HepG2 (cell line): ENCODE results near the gene MAGEB17. TPM values are rescaled to one million over a fixed set of nuclear protein-coding genes. Genes with fewer than 3 reads are reported as not detected.

Source experiments
- ATAC-seq: fragments of 200-7000 bp; cut with Tn5 transposase; 3 replicates; pipeline ENCODE4 v1.9.1; 2020; ENCODE audit warnings: mild to moderate bottlenecking, moderate library complexity
- BruUV-seq: library from RNA; stranded (reverse); fragments of 400-500 nt; replicated peaks from 2 replicates; lab custom pipeline; 2021; lab: Mats Ljungman, UMichigan
- CTCF ChIA-PET: fragments of 300-600 bp; formaldehyde crosslinking; extraction: SDS; loops from one replicate; lab custom pipeline; 2021; ENCODE audit warnings: low total read pairs, inconsistent platforms, low intra/inter-chr PET ratio; lab: Yijun Ruan, JAX
- POLR2A ChIA-PET: fragments of 350-600 bp; sonication (Branson Sonifier 250); formaldehyde crosslinking; loops from one replicate; lab custom pipeline; 2020; ENCODE audit warnings: antibody characterized with exemption, inconsistent platforms; lab: Yijun Ruan, JAX
- DNase-seq: peaks from one replicate; pipeline ENCODE4 v3.0.0-alpha.2; 2015; ENCODE audit warnings: low spot score
- FAIRE-seq: peaks from 3 replicates; lab custom pipeline; 2011; peaks lifted over from hg19 to GRCh38; lab: Jason Lieb, UNC
- H2AFZ ChIP-seq: one replicate; pipeline ENCODE4 v1.6.1; 2011; ENCODE audit warnings: low read length, inconsistent platforms
- H3K27ac ChIP-seq: fragments of 300-600 bp; 3 replicates; pipeline ENCODE4 v1.8.0; 2011; ENCODE audit warnings: mixed run types, mild to moderate bottlenecking, mixed read lengths, low read length, inconsistent platforms; ENCODE audit not compliant: insufficient read depth; ENCODE audit errors: extremely low read length
- H3K27me3 ChIP-seq, 2 experiments: fragments of 200-600 bp in 1 of 2; 2 replicates in 1 of 2; 3 replicates in 1 of 2; pipeline versions ENCODE4 v1.6.0 to v1.8.0; 2011; ENCODE audit warnings: low read length in 2 of 2, mild to moderate bottlenecking in 2 of 2, moderate library complexity in 2 of 2, inconsistent platforms in 1 of 2; ENCODE audit not compliant: insufficient read depth in 2 of 2, control insufficient read depth in 1 of 2
- H3K36me3 ChIP-seq, 2 experiments: fragments of 200-600 bp in 1 of 2; replicated peaks in 1 of 2; 2 replicates in 1 of 2; 3 replicates in 1 of 2; pipeline versions ENCODE4 v1.5.1 to v1.8.0; 2011; ENCODE audit warnings: low read length in 2 of 2, inconsistent platforms in 1 of 2; ENCODE audit not compliant: insufficient read depth in 2 of 2, control insufficient read depth in 1 of 2
- H3K4me1 ChIP-seq: 2 replicates; pipeline ENCODE4 v1.5.1; 2012; ENCODE audit warnings: low read length, inconsistent platforms; ENCODE audit not compliant: insufficient read depth
- H3K4me2 ChIP-seq: 2 replicates; pipeline ENCODE4 v1.6.0; 2011; ENCODE audit warnings: low read depth, low read length, inconsistent platforms
- H3K4me3 ChIP-seq, 3 experiments: fragments of 200-600 bp in 1 of 3; sonication (generic), shearing (Covaris generic) in 1 of 3; replicated peaks in 1 of 3; 2 replicates each; pipeline ENCODE4 v1.5.1; 2011 to 2016; ENCODE audit warnings: low read length in 3 of 3, inconsistent platforms in 2 of 3, low read depth in 2 of 3, mild to moderate bottlenecking in 2 of 3, control low read depth in 1 of 3, mixed read lengths in 1 of 3; ENCODE audit not compliant: insufficient read depth in 1 of 3
- H3K79me2 ChIP-seq: one replicate; pipeline ENCODE4 v1.6.1; 2011; ENCODE audit warnings: low read length, inconsistent platforms; ENCODE audit not compliant: insufficient read depth
- H3K9ac ChIP-seq: 2 replicates; pipeline ENCODE4 v1.6.0; 2011; ENCODE audit warnings: mild to moderate bottlenecking, low read depth, low read length, inconsistent platforms; ENCODE audit not compliant: insufficient read depth
- H3K9me3 ChIP-seq: 2 replicates; pipeline ENCODE4 v1.5.1; 2012; ENCODE audit warnings: mild to moderate bottlenecking, low read length
- H4K20me1 ChIP-seq: 2 replicates; pipeline ENCODE4 v1.6.0; 2011; ENCODE audit warnings: inconsistent platforms, mild to moderate bottlenecking, low read length, moderate library complexity; ENCODE audit not compliant: insufficient read depth
- ATAD3A ChIP-seq: sonication (generic); formaldehyde crosslinking; IDR thresholded peaks from 2 replicates; pipeline ENCODE4 v1.4.0; 2020; ENCODE audit warnings: missing genetic modification reagents
- ATF4 ChIP-seq, 2 experiments: fragments of 450-650 bp in 1 of 2; sonication (generic) in 1 of 2; formaldehyde crosslinking; IDR thresholded peaks; 2 replicates each; pipeline versions ENCODE4 v1.5.0 to v1.8.0; 2020 to 2022; ENCODE audit warnings: mild to moderate bottlenecking in 1 of 2, missing genetic modification reagents in 1 of 2
- EEA1 ChIP-seq: sonication (generic); formaldehyde crosslinking; IDR thresholded peaks from 2 replicates; pipeline ENCODE4 v1.5.1; 2020; ENCODE audit warnings: mild to moderate bottlenecking, missing genetic modification reagents, borderline replicate concordance
- GPBP1L1 ChIP-seq: sonication (generic); formaldehyde crosslinking; IDR thresholded peaks from 2 replicates; pipeline ENCODE4 v1.5.0; 2020; ENCODE audit warnings: mild to moderate bottlenecking, missing genetic modification reagents
- HDAC1 ChIP-seq: sonication (generic); formaldehyde crosslinking; IDR thresholded peaks from 2 replicates; pipeline ENCODE4 v1.5.1; 2020; ENCODE audit warnings: mild to moderate bottlenecking, missing genetic modification reagents
- HIVEP1 ChIP-seq: sonication (generic); formaldehyde crosslinking; IDR thresholded peaks from 2 replicates; pipeline ENCODE4 v1.4.0; 2020; ENCODE audit warnings: mild to moderate bottlenecking, missing genetic modification reagents
- MTF2 ChIP-seq: sonication (generic); formaldehyde crosslinking; IDR thresholded peaks from 2 replicates; pipeline ENCODE4 v1.5.0; 2020; ENCODE audit warnings: missing genetic modification reagents, borderline replicate concordance
- MYPOP ChIP-seq: sonication (generic); formaldehyde crosslinking; IDR thresholded peaks from 2 replicates; pipeline ENCODE4 v1.8.1; 2023; ENCODE audit warnings: mild to moderate bottlenecking, moderate library complexity, missing genetic modification reagents
- NR2F6 ChIP-seq, 2 experiments: IDR thresholded peaks; 2 replicates each; pipeline ENCODE4 v1.6.1; 2016; ENCODE audit warnings: antibody characterized with exemption in 1 of 2, mild to moderate bottlenecking in 1 of 2
- PAX8 ChIP-seq: sonication (generic); formaldehyde crosslinking; IDR thresholded peaks from 2 replicates; pipeline ENCODE4 v1.8.0; 2022; ENCODE audit warnings: mild to moderate bottlenecking, missing genetic modification reagents, borderline replicate concordance
- SSRP1 ChIP-seq: IDR thresholded peaks from 2 replicates; pipeline ENCODE4 v1.6.1; 2016; ENCODE audit warnings: control low read depth
- ZFP82 ChIP-seq: sonication (generic); formaldehyde crosslinking; IDR thresholded peaks from 2 replicates; pipeline ENCODE4 v1.5.1; 2020; ENCODE audit warnings: mild to moderate bottlenecking, missing genetic modification reagents, borderline replicate concordance
- ZFX ChIP-seq: sonication (generic); formaldehyde crosslinking; IDR thresholded peaks from 2 replicates; pipeline ENCODE4 v1.4.0; 2020; ENCODE audit warnings: mild to moderate bottlenecking, low read depth, missing genetic modification reagents, moderate library complexity
- ZHX2 ChIP-seq, 2 experiments: sonication (generic) in 1 of 2; formaldehyde crosslinking in 1 of 2; IDR thresholded peaks; 2 replicates each; pipeline versions ENCODE4 v1.6.1 to v1.9.0; 2014 to 2022; ENCODE audit warnings: antibody characterized with exemption in 1 of 2, borderline replicate concordance in 1 of 2, inconsistent platforms in 1 of 2, low read depth in 1 of 2, missing genetic modification reagents in 1 of 2
- ZNF629 ChIP-seq: sonication (generic); formaldehyde crosslinking; conservative IDR thresholded peaks from 2 replicates; pipeline ENCODE4 v1.5.0; 2020; ENCODE audit warnings: missing genetic modification reagents
- WGBS: methylation state at CpG from one replicate; pipeline ENCODE4 v1.1.6; 2017; ENCODE audit warnings: low lambda C conversion rate; 5-methylcytosine and 5-hydroxymethylcytosine counted together
- in situ Hi-C: cut with HindIII; loops from 2 replicates; pipeline ENCODE4 v1.10.0; 2017; ENCODE audit warnings: low pct_unique_long_range_greater_than_20kb; ENCODE audit not compliant: extremely low pct_ligation_motif_present
- intact Hi-C: fragments of 100-400 bp; cut with micrococcal nuclease; formaldehyde crosslinking; loops from one replicate; pipeline ENCODE4 v1.10.0; 2022; ENCODE audit not compliant: unreplicated experiment
- polyA plus RNA-seq, 8 experiments: library from polyadenylated mRNA; depleted of rRNA in 3 of 8; stranded (reverse) in 7 of 8; unstranded in 1 of 8; fragments of >200 nt; fragmentation: Illumina TruSeq in 4 of 8; extraction: Trizol in 4 of 8; gene quantifications; 2 replicates each; pipeline versions ENCODE4 v1.2.1 to v1.2.3, GENCODE V29; 2011 to 2016; ENCODE audit warnings: low read depth in 4 of 8, missing spikeins in 1 of 8, mixed read lengths in 1 of 8; ENCODE audit not compliant: insufficient read depth in 1 of 8
- total RNA-seq, 5 experiments: library from RNA; depleted of rRNA; stranded (reverse); fragments of >200 nt; fragmentation: Illumina TruSeq; extraction: Trizol; gene quantifications; 2 replicates each; pipeline ENCODE4 v1.2.3, GENCODE V29; 2016; ENCODE audit warnings: low read depth in 1 of 5
- TF ChIP-seq, protein P1 (sequence below): sonication (generic); formaldehyde crosslinking; IDR thresholded peaks from 2 replicates; pipeline ENCODE4 v1.4.0; 2020; ENCODE audit warnings: mild to moderate bottlenecking, missing genetic modification reagents

MAGEB17 gene
- total and polyA plus RNA-seq, 2 of the 13 experiments (the other 11 are each of a cell fraction or from before 2014, with no cell fraction given), result not detected

DNA sequence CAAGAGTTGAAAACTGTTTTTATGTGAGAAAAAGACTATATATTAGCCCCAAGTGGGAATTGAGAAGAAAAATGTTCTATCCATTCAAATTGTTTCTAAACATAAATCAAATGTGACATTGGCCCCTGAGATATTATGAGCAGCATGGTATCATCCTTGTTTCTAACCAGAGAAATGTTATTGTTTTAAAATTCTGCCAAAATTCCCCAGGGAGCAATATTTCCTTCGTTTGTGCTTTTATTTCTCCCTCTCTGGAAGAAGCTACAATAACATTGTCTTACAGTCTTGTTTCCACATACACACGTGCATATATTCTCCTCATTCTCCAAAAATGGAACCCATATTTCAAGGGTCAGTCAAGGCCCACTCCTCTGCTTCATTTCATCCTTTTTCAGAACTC, 46.7 kb downstream of the MAGEB17 start:
- H4K20me1 ChIP-seq, result no peaks in the 10 kb centered on the region
- POLR2A ChIA-PET, result no interaction called here
- TF ChIP-seq MTF2 (CRISPR knock-in tag) (no peak), PAX8 (CRISPR knock-in tag) (no peak), ATF4 (CRISPR knock-in tag; IDR thresholded peaks at IDR 0.05) (no peak), EEA1 (CRISPR knock-in tag) (no peak), ZFP82 (CRISPR knock-in tag) (no peak), HDAC1 (CRISPR knock-in tag) (no peak), SSRP1 (CRISPR knock-in tag) (no peak), ZHX2 (IDR thresholded peaks at IDR 0.05; ENCODE audit: low read depth) (no peak), ZHX2 (CRISPR knock-in tag; IDR thresholded peaks at IDR 0.05; ENCODE audit: borderline replicate concordance) (no peak), GPBP1L1 (CRISPR knock-in tag) (no peak), ZNF629 (no peak), ATAD3A (CRISPR knock-in tag) (no peak), MYPOP (CRISPR knock-in tag) (no peak), NR2F6 (IDR thresholded peaks at IDR 0.05) (no peak), NR2F6 (CRISPR knock-in tag; IDR thresholded peaks at IDR 0.05) (no peak), ZFX (CRISPR knock-in tag) (no peak), HIVEP1 (CRISPR knock-in tag) (no peak)
- TF ChIP-seq, protein P1, sequence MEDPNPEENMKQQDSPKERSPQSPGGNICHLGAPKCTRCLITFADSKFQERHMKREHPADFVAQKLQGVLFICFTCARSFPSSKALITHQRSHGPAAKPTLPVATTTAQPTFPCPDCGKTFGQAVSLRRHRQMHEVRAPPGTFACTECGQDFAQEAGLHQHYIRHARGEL (CRISPR knock-in tag), result no peak
- TF ChIP-seq, all 625 proteins: peak for 0
- FAIRE-seq (no peak), ATAC-seq (no peak), DNase-seq (no peak)
- Histone ChIP-seq H3K4me2 (no peak overlapping the region), H3K36me3 (no peaks in the 10 kb centered on the region), H3K79me2 (no peaks in the 10 kb centered on the region), H3K9ac (no peak overlapping the region), H3K4me3 (no peak overlapping the region), H3K27ac (no peak overlapping the region), H2AFZ (no peak overlapping the region), H3K27me3 (no peaks in the 10 kb centered on the region), H3K4me1 (no peaks in the 10 kb centered on the region), H3K9me3 (no peaks in the 10 kb centered on the region)
- WGBS, result 0% methylated on average over 2 of the region's 2 CpGs
- CTCF ChIA-PET, result no interaction called here
- intact Hi-C loops, result no loop called here
- in situ Hi-C loops, result no loop called here
- BruUV-seq, result no TSS peak
